ENCODE measurements around the gene ACTR6.

Gene ACTR6

GRCh38 chr12:100249941-100250340, 49.3 kb downstream of the ACTR6 start:
- Histone ChIP-seq H3K9me3 (ENCODE audit: severe bottlenecking) (no peaks in the 10 kb centered on the region), H3K27me3 (ENCODE audit: insufficient read depth, poor library complexity, severe bottlenecking) (no peaks in the 10 kb centered on the region), H3K36me3 (ENCODE audit: low read depth) (no peaks in the 10 kb centered on the region), H3K4me1 (ENCODE audit: insufficient read depth, poor library complexity, severe bottlenecking) (no peaks in the 10 kb centered on the region), H3K4me3 (ENCODE audit: severe bottlenecking) (no peak overlapping the region), H3K27ac (ENCODE audit: poor library complexity, severe bottlenecking) (no peak overlapping the region)
- TF ChIP-seq, protein P1, sequence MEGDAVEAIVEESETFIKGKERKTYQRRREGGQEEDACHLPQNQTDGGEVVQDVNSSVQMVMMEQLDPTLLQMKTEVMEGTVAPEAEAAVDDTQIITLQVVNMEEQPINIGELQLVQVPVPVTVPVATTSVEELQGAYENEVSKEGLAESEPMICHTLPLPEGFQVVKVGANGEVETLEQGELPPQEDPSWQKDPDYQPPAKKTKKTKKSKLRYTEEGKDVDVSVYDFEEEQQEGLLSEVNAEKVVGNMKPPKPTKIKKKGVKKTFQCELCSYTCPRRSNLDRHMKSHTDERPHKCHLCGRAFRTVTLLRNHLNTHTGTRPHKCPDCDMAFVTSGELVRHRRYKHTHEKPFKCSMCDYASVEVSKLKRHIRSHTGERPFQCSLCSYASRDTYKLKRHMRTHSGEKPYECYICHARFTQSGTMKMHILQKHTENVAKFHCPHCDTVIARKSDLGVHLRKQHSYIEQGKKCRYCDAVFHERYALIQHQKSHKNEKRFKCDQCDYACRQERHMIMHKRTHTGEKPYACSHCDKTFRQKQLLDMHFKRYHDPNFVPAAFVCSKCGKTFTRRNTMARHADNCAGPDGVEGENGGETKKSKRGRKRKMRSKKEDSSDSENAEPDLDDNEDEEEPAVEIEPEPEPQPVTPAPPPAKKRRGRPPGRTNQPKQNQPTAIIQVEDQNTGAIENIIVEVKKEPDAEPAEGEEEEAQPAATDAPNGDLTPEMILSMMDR (IDR thresholded peaks at IDR 0.05; ENCODE audit: poor library complexity, severe bottlenecking): no peak
- ATAC-seq (ENCODE audit: low read depth): no peak
- no peak for DNase-seq (ENCODE audit: low spot score)

DNA sequence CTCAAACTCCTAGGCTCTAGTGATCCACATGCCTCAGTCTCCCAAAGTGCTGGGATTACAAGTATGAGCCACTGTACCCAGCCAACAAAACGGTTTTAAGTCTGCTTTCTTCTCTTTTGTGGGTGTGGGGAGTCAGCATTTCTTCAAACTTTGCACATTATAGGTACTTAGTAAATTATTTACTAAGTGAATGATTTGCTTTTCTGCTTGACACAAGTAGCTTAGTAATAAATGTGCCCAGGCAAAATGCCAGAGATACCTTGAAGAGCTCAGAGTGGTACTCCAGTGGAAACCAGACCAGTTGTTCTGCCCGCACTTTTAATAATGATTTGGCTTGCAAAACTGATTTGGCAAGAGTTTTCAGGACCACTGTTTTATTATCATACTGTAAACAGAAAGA, 51.3 kb downstream of the ACTR6 start:
- Histone ChIP-seq H3K27ac (ENCODE audit: poor library complexity, severe bottlenecking) (no peak overlapping the region), H3K36me3 (ENCODE audit: low read depth) (no peaks in the 10 kb centered on the region), H3K27me3 (ENCODE audit: insufficient read depth, poor library complexity, severe bottlenecking) (no peaks in the 10 kb centered on the region), H3K4me3 (ENCODE audit: severe bottlenecking) (no peak overlapping the region), H3K4me1 (ENCODE audit: insufficient read depth, poor library complexity, severe bottlenecking) (no peaks in the 10 kb centered on the region), H3K9me3 (ENCODE audit: severe bottlenecking) (no peaks in the 10 kb centered on the region)
- TF ChIP-seq, protein P1 (IDR thresholded peaks at IDR 0.05; ENCODE audit: poor library complexity, severe bottlenecking): no peak
- DNase-seq (ENCODE audit: low spot score) (no peak), ATAC-seq (ENCODE audit: low read depth) (no peak)

GRCh38 chr12:100253437-100253836, 52.8 kb downstream of the ACTR6 start:
- TF ChIP-seq, protein P1 (IDR thresholded peaks at IDR 0.05; ENCODE audit: poor library complexity, severe bottlenecking): no peak
- no peak overlapping the region for H3K4me3 ChIP-seq (ENCODE audit: severe bottlenecking)
- H3K27me3 ChIP-seq (ENCODE audit: insufficient read depth, poor library complexity, severe bottlenecking): no peaks in the 10 kb centered on the region
- H3K36me3 ChIP-seq (ENCODE audit: low read depth): no peaks in the 10 kb centered on the region
- no peak for ATAC-seq (ENCODE audit: low read depth)
- no peaks in the 10 kb centered on the region for H3K9me3 ChIP-seq (ENCODE audit: severe bottlenecking)
- no peak overlapping the region for H3K27ac ChIP-seq (ENCODE audit: poor library complexity, severe bottlenecking)
- DNase-seq (ENCODE audit: low spot score): no peak
- H3K4me1 ChIP-seq (ENCODE audit: insufficient read depth, poor library complexity, severe bottlenecking): no peaks in the 10 kb centered on the region

GRCh38 chr12:100254876-100255275, 54.3 kb downstream of the ACTR6 start:
- TF ChIP-seq, protein P1 (IDR thresholded peaks at IDR 0.05; ENCODE audit: poor library complexity, severe bottlenecking): no peak
- ATAC-seq (ENCODE audit: low read depth): peak; percentile 55; the same call in 2 of the 3 replicates
- no peaks in the 10 kb centered on the region for H3K36me3 ChIP-seq (ENCODE audit: low read depth)
- H3K4me3 ChIP-seq (ENCODE audit: severe bottlenecking): no peak overlapping the region
- no peak overlapping the region for H3K27ac ChIP-seq (ENCODE audit: poor library complexity, severe bottlenecking)
- no peaks in the 10 kb centered on the region for H3K9me3 ChIP-seq (ENCODE audit: severe bottlenecking)
- no peaks in the 10 kb centered on the region for H3K27me3 ChIP-seq (ENCODE audit: insufficient read depth, poor library complexity, severe bottlenecking)
- no peaks in the 10 kb centered on the region for H3K4me1 ChIP-seq (ENCODE audit: insufficient read depth, poor library complexity, severe bottlenecking)
- DNase-seq (ENCODE audit: low spot score): no peak

DNA sequence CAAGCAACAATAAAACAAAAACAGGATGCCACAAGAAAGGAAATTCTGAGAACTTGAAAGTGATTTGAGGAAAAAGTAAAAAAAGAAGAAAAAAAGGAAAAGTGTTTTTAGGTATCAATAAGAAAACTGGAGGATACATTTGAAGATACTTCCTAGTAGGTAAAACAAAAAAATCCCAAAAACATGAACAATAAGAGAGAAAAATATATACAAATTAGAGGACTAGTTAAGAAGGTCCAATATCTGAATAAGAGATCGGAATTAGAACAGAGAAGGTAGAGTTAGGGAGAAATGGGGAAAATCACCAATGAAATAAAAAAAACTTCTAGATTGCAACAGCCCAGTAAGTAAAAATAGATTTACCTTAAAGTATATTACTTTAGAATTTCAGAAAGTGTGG, 57.5 kb downstream of the ACTR6 start:
- Histone ChIP-seq H3K9me3 (ENCODE audit: severe bottlenecking) (no peaks in the 10 kb centered on the region), H3K36me3 (ENCODE audit: low read depth) (no peaks in the 10 kb centered on the region), H3K27ac (ENCODE audit: poor library complexity, severe bottlenecking) (no peak overlapping the region), H3K27me3 (ENCODE audit: insufficient read depth, poor library complexity, severe bottlenecking) (no peaks in the 10 kb centered on the region), H3K4me3 (ENCODE audit: severe bottlenecking) (no peak overlapping the region), H3K4me1 (ENCODE audit: insufficient read depth, poor library complexity, severe bottlenecking) (no peaks in the 10 kb centered on the region)
- ATAC-seq (ENCODE audit: low read depth): no peak
- TF ChIP-seq, protein P1 (IDR thresholded peaks at IDR 0.05; ENCODE audit: poor library complexity, severe bottlenecking): no peak
- no peak for DNase-seq (ENCODE audit: low spot score)

All from RWPE2 (cell line).